Activated naive CD4-positive, alpha-beta T cell treated with anti-CD3 and anti-CD28 coated beads, Interleukin-2, amount 50 U/mL, for 72 hours (primary cell): ENCODE data around the gene TERF2IP. TPM values are rescaled to one million over a fixed set of nuclear protein-coding genes. Genes with fewer than 3 reads are reported as not detected.

Source experiments
- ATAC-seq, 2 donors: fragments of 150-1000 bp; cut with Tn5 transposase; 2 replicates each; pipeline ENCODE4 v1.10.0; 2021; ENCODE audit warnings: mild to moderate bottlenecking in 2 of 2, moderate library complexity in 2 of 2
- DNase-seq, 2 donors: peaks; one replicate each; pipeline ENCODE4 v3.0.0; 2021 to 2022; ENCODE audit warnings: low spot score in 2 of 2
- H3K27ac Mint-ChIP-seq, 2 donors: one replicate each; pipeline ENCODE4 v1.8.0; 2022; ENCODE audit warnings: mild to moderate bottlenecking in 2 of 2, mixed read lengths in 2 of 2
- H3K36me3 Mint-ChIP-seq, 2 donors: one replicate each; pipeline ENCODE4 v1.8.0; 2022; ENCODE audit warnings: mixed read lengths in 2 of 2
- H3K9me3 Mint-ChIP-seq, 2 donors: one replicate each; pipeline ENCODE4 v1.8.0; 2022; ENCODE audit warnings: mixed read lengths in 2 of 2
- total RNA-seq, 2 donors: library from RNA; stranded (reverse); gene quantifications; one replicate each; pipeline ENCODE4 v1.2.3, GENCODE V29; 2022

TERF2IP gene, protein sequence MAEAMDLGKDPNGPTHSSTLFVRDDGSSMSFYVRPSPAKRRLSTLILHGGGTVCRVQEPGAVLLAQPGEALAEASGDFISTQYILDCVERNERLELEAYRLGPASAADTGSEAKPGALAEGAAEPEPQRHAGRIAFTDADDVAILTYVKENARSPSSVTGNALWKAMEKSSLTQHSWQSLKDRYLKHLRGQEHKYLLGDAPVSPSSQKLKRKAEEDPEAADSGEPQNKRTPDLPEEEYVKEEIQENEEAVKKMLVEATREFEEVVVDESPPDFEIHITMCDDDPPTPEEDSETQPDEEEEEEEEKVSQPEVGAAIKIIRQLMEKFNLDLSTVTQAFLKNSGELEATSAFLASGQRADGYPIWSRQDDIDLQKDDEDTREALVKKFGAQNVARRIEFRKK
- total RNA-seq = 10 to 100 TPM; 54.9 to 89.9 TPM

DNA sequence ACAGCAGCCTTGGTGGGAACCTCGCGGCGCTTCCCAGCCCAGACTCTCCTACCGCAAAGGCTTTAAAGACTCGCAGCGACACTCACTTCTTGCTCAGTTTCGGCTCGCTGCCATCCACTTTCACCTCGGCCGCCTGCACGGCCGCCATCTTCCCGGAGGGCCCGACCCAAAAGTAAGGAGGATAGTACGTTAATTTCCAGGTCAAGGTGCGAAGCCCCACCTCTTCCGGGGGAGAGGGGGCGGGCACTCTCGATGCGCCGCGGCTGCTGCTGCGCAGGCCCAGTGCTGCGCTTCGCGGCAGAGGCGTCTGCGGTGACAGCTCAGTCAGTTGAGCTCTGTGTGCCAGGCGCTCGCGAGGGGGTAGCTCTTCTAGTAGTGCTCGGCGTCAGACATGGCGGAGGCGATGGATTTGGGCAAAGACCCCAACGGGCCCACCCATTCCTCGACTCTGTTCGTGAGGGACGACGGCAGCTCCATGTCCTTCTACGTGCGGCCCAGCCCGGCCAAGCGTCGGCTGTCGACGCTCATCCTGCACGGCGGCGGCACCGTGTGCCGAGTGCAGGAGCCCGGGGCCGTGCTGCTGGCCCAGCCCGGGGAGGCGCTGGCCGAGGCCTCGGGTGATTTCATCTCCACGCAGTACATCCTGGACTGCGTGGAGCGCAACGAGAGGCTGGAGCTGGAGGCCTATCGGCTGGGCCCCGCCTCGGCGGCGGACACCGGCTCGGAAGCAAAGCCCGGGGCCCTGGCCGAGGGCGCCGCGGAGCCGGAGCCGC lies at the start of gene TERF2IP, which contains the start of gene KARS1:
TERF2IP (plus strand) TSS at position 282 of the 773 bp plus-strand sequence; CDS start at position 392, 110 bp downstream.
KARS1 (minus strand) TSS at position 174 of the 773 bp plus-strand sequence; CDS start at position 148, 26 bp downstream.
- H3K27ac Mint-ChIP-seq = peak within 1 kb of the TSS; percentile 97 to 99

DNA sequence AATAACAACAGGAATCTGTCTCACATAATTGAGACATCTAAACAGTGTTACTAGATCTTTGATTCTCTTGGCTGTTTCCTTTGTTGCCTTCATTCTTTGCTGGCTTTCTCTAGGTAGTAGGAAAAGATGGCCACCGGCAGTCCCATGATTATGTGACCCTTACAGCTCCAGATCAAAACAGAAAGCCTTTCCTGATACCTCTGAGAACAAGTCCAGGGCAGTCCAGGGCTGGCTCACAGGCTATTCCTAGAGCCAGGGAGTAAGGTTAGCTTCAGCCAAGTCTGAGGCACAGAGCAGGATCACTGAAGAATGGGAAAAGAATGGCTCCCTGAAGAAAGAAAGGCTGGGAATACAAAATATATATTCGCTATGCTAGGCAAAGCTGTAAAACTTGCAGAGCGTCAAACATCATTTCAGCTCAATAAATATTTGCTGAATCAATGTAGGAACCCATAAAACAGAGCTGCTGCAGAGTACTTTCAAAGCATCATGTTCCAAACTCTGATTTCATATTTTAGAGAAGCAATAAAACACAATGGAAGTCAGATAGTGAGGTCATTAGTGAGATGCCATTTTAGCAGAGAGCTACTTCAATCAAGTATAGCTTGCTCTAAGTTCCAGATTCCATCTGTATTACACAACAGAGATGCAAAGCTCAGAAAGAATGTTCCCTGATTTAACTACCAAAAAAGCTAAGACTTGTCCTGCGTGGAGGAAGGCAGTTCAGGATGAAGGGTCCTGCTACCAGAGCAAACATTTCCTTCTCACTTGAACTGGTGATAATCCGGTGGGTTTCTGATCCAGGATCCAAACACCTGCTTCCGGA lies 47.9 kb upstream of the TERF2IP start:
- ATAC-seq = no peak
- H3K9me3 Mint-ChIP-seq = no peaks in the 10 kb centered on the region
- peaks cover 33 to 42% of the 10 kb centered on the region in 2 donors for H3K36me3 Mint-ChIP-seq
- no peak for DNase-seq
- peak overlapping the region; percentile 60 to 75 for H3K27ac Mint-ChIP-seq

More for the DNA sequence above, at the start of gene TERF2IP, which contains the start of gene KARS1:
- DNase-seq (peak; percentile 91 to 96), ATAC-seq (peak; percentile 93 to 94)
- Mint-ChIP-seq H3K36me3 (peaks cover 36 to 40% of the 10 kb centered on the region in 2 donors), H3K9me3 (no peaks in the 10 kb centered on the region)

DNA sequence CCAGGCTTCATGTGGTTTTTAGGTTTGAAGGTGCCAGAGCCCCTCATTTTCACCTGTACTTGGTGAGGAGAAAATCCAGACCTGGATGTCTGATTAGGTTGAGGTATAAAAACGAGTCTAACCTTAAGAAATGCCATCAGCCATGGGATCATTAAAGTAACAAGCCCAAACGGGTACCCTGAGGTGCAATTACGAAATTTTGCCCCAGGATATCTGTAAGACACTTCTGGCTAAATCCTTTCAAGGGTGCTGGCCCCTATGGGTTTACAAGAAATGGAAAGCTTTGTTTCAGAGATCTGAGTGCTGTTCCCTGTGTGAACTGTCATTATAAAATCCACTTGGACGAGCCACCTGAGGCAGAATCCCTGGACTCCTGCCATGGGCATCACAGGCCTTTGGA lies 44.3 kb upstream of the TERF2IP start:
- ATAC-seq = no peak
- no peaks in the 10 kb centered on the region for H3K9me3 Mint-ChIP-seq
- no peak overlapping the region for H3K27ac Mint-ChIP-seq
- peaks cover 30 to 31% of the 10 kb centered on the region in 2 donors for H3K36me3 Mint-ChIP-seq
- DNase-seq = no peak

DNA sequence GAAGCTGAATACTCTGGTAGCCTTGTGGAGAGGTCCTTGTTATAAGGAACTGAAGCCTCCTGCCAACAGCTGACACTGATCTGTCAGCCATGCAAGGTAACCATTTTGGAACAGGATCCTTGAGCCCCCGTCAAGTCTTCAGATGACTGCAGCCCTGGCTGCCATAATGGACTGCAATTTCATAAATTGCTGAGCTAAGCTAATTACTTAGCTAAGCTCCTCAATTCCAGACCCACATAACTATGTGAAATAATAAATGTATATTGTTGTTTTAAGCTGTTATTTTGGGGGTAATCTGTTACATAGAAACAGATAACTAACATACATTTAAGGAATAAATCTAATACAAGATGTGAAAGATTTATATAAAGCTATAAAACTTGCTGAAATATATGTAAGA lies 41.1 kb upstream of the TERF2IP start:
- no peak for ATAC-seq
- DNase-seq = no peak
- Mint-ChIP-seq H3K9me3 (no peaks in the 10 kb centered on the region), H3K27ac (no peak overlapping the region), H3K36me3 (peaks cover 28 to 29% of the 10 kb centered on the region in 2 donors)

DNA sequence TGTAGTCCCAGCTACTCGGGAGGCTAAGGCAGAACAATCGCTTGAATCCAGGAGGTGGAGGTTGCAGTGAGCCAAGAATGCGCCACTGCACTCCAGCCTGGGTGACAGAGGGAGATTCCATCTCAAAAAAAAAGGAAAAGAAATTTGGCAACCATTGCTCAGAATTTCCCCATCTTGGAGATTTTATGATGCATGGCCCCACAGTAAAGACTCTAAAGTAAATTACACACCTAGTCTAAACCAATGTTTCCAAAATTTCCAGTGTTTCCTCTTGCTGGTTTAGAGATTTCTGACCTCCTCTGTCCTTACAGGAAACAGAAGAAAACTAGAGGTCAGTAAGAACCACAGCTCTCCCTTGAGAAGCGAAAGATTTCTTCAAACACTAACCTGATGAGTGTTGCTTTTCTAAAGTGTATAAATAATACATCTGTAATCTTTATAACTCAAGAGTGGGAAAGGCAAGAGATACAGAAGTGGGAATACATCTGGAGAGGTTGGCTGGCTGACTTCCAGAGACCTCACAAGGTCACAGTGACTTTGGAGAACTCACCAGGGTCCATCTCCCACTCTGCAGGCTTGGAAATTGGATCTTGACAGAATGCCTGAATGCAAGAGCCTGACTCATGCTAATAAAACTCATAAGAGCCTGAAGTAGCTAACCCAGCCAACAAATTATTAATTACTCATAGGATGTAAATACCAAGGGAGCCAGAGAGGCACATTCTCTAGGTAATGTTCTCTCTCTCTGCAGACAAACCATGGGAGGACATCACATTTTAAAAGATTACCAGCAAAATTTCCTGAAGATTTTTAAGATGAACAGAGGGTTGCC lies 33.3 kb upstream of the TERF2IP start:
- Mint-ChIP-seq H3K27ac (no peak overlapping the region), H3K9me3 (no peaks in the 10 kb centered on the region), H3K36me3 (peaks cover 26 to 33% of the 10 kb centered on the region in 2 donors)
- no peak for DNase-seq
- no peak for ATAC-seq

DNA sequence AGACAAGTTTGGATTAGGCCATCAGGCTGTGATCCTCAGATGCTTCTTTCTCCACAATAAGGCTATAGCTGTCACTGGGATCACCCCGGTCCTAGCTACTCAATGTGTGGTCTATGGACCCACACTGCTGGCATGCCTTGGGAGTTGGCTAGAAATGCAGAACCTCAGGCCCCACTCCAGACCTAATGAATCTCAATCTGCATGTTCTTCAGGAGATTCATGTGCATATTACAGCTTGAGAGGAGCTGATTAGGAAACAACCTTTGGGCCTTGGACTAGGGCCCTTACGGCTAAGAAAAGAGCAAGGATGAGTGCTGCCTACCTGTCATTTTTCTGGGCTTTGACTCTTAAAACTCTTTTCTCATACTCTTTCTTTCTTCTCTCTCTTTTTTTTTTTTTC lies 32.0 kb upstream of the TERF2IP start:
- peaks cover 26 to 39% of the 10 kb centered on the region in 2 donors for H3K36me3 Mint-ChIP-seq
- DNase-seq = no peak
- H3K9me3 Mint-ChIP-seq = no peaks in the 10 kb centered on the region
- peak overlapping the region; percentile 19 to 85 for H3K27ac Mint-ChIP-seq
- no peak for ATAC-seq

DNA sequence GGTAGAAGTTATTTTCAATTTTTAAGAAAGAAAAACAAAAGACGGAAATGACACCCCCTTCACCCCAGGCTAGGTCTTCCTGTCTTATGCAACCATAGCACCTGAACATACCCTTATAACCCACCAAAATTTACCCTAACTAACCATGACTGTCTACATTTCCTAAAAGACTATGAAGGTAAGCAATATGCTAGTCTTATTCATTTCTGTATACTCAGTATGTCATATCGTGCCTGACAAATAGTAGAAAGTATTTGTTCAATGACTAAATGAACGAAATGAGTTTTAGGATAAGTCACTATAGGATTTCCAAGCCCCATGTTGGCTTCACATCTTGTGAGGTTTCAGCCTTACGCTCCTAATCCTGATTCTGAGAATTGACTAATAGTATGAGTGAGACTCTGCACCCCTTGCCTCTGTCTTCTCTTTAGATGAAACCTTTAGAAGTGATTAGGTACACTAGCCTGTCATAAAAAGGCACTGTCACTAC lies 31.0 kb upstream of the TERF2IP start:
- no peaks in the 10 kb centered on the region for H3K9me3 Mint-ChIP-seq
- H3K36me3 Mint-ChIP-seq = peaks cover 30 to 39% of the 10 kb centered on the region in 2 donors
- no peak for DNase-seq
- peak; percentile 86 to 93 for ATAC-seq
- peak overlapping the region; percentile 46 to 85 for H3K27ac Mint-ChIP-seq

DNA sequence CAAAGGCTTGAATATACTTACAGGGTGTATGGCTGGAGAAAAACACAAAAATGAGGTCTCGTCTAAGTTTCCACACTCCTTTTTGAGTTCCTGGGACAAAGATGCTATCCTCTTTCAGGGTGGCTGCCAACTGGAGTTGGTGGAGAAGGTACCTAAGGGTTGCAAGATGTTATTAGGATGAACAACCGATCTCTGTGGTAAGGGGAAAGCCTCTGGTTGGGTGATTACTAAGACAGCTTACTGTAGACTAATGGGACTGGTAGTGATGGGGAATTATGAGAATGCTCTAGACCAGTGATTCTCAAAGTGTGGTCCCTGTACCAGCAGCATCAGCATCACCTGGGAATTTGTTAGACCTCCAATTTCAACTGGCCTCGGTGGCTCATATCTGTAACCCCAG lies 30.5 kb upstream of the TERF2IP start:
- Mint-ChIP-seq H3K27ac (peak overlapping the region; percentile 46 to 79), H3K9me3 (no peaks in the 10 kb centered on the region), H3K36me3 (peaks cover 35 to 37% of the 10 kb centered on the region in 2 donors)
- no peak for DNase-seq
- ATAC-seq = peak; percentile 2 to 13

DNA sequence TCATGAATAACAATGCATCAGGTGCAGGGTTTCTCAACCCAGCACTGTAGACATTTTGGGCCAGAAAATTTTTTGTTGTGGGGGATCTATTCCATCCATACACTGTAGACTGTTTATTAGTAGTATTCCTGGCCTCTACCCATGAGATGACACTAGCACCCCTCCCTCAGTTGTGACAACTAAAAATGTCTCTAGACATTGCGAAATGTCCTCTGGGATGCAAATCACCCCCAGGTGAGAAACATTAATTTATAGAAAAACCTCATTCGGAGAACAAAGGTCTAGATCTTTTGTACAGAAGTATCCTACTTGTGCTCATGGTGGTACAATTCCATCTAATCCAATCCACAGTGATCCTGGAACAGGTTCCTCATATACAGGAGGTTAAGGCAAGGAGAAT lies 28.8 kb upstream of the TERF2IP start:
- Mint-ChIP-seq H3K9me3 (no peaks in the 10 kb centered on the region), H3K36me3 (peaks cover 34 to 37% of the 10 kb centered on the region in 2 donors), H3K27ac (no peak overlapping the region)
- no peak for ATAC-seq
- DNase-seq = no peak

DNA sequence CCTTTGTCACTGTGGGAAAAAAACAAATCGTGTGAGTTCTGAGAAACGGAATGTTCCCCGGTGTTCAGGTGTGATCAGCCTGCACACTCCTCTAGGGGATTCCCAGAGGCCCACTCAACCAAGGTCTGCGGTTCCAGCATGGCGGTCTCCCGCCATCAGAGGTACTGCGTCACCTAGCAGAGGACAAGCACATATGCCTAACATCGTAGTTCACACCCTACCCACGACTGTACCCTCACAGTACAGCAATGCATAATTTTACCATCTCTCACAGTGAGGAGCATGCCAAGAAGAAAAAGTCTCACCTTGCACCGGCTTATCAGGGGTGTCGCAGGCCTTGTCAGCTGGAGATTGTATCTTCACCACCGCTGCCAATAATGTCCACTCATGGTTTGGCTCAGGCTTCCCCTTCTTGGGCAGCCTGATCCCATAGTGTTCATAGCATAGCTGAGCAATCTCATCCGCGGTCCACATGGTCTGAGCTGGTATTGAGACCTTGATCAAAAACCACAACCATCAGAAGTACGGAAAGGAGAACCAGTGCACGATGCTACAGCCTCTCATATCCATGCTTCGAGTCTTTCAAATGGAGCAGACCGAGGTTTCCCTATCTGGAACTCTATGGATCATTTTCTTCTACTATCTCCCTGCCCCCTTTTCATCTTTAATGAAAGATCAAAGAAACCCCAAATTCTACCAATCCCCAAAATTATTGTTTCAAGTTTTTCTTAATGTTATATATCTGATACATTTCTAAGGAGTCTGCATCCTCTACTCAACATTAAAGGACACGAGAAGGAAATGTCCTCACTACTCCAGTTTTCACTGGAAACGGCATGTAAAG lies 27.0 kb upstream of the TERF2IP start:
- H3K9me3 Mint-ChIP-seq = no peaks in the 10 kb centered on the region
- DNase-seq (no peak), ATAC-seq (no peak)
- H3K27ac Mint-ChIP-seq = no peak overlapping the region
- peaks cover 34 to 44% of the 10 kb centered on the region in 2 donors for H3K36me3 Mint-ChIP-seq

DNA sequence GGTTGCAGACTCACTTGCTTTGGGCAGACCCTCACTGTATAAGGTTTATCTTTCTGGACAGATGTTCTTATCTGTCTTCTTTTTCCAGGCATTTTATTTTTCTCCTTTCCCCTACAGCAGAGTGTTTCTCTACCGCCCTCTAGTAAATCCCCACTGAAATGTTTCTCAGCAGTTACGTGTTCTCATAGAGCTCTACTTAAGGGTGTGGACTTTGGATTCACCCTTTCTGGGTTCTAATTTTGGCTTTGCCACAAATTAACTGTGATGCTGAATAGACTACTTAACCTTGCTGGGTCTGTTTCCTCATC lies 26.4 kb upstream of the TERF2IP start:
- ATAC-seq (no peak), DNase-seq (no peak)
- no peaks in the 10 kb centered on the region for H3K9me3 Mint-ChIP-seq
- H3K27ac Mint-ChIP-seq = no peak overlapping the region
- peaks cover 37 to 47% of the 10 kb centered on the region in 2 donors for H3K36me3 Mint-ChIP-seq

DNA sequence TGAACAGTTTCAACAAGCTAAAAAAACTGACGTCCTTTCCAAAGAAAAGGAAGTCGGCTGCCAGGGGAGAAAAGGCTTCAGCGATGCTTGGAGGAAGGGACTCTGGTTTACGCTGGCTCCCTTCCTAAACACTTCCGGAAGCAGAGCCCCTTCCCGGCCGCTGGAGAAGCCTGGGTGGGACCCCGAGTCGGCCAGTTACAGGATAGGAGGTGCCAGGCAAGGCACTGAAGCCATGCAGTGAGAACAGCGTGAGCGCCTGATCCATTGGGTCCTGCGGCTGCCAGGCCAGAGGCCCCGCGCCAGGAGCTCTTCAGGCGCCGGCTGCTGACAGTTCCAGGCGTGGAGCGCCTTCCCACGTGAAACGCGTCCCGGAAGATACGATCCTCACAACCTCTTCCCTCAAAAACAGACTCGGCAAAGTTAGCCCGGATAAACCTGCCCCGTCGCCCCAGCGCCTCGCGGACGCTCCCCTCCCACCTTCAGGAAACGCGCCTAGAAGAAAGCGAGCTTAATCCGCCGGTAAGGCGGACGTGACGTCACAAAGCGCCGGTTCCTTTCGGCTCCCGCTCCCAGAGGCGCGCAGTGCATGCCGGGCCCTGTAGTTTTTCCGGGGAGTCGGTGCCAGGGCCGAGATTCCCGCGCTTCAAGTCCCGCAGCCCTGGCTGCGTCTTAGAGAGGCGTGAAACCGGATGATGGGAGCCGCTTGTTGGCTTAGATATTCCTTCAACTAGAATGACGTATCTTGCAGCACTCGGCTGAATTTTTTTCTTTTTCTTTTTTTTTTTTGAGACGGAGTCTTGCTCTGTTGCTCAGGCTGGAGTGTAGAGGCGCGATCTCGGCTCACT lies 24.6 kb upstream of the TERF2IP start, which contains the start of gene ADAT1:
ADAT1 (minus strand) TSS at position 521 of the 845 bp plus-strand sequence. CDS start 2,482 bp downstream, outside the sequence.
- peak within 1 kb of the TSS; percentile 95 to 98 for H3K27ac Mint-ChIP-seq
- H3K9me3 Mint-ChIP-seq = no peaks in the 10 kb centered on the region
- peak; percentile 93 to 97 for ATAC-seq
- H3K36me3 Mint-ChIP-seq = peaks cover 50 to 54% of the 10 kb centered on the region in 2 donors
- DNase-seq = peak; percentile 92 to 98

DNA sequence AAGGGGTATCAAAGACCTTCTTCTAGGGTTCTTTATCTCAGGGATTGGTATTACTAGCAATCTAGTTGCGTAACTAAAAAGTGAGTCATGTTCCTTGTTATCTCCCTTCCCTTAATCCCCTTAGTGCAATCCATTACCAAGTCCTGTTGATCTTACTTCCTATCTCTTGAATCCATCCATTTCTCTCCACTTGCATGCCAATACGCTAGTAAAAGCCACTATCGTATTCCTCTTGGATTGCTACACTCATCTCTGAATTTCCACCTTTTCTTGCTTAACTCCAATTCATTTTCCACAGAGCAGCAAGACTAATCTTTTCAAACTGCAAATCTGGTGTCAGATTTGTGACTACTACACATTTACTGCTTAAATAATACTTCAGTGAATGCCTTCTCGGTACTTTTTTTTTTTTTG lies 22.6 kb upstream of the TERF2IP start:
- DNase-seq (no peak), ATAC-seq (no peak)
- H3K9me3 Mint-ChIP-seq = no peaks in the 10 kb centered on the region
- H3K36me3 Mint-ChIP-seq = peaks cover 57 to 59% of the 10 kb centered on the region in 2 donors
- H3K27ac Mint-ChIP-seq = peak overlapping the region in 1 of 2 donors; percentile 14

DNA sequence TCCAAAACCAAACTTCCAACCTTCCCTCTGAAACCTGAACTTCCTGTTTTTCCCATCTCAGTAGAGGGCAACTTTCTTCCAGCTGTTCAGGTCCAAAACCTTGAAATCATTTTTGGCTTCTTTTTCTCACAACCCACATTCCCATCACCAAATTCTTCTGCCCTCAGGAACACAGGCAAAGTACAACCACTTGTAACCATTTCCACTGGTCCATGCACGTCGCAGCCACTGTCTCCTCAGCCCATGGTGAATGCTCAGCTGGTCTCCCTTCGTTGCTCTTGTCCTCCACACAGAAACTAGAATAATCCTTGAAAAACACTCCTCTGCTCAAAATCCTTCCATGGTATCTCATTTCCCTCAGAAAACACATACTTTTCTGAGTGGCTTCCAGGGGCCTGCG lies 20.8 kb upstream of the TERF2IP start:
- DNase-seq = no peak
- Mint-ChIP-seq H3K9me3 (no peaks in the 10 kb centered on the region), H3K36me3 (peaks cover 65 to 67% of the 10 kb centered on the region in 2 donors), H3K27ac (peak overlapping the region; percentile 1 to 5)
- no peak for ATAC-seq
